Liver (tissue), 9 donors: ENCODE data around the gene JMY. TPM values are rescaled to one million over a fixed set of nuclear protein-coding genes. Genes with fewer than 3 reads are reported as not detected.

Source experiments
- DNase-seq: peaks from one replicate; pipeline ENCODE4 v3.0.0-alpha.2; 2017; ENCODE audit warnings: low spot score
- H3K27ac ChIP-seq, 2 donors: one replicate each; pipeline ENCODE4 v1.7.0; 2013; ENCODE audit warnings: inconsistent platforms in 2 of 2, low read length in 2 of 2, control low read depth in 1 of 2, low read depth in 1 of 2, mild to moderate bottlenecking in 1 of 2
- H3K27me3 ChIP-seq, 4 donors: one replicate each; pipeline versions ENCODE4 v1.6.1 to v1.7.0; 2013; ENCODE audit warnings: low read length in 3 of 4, inconsistent platforms in 1 of 4, mild to moderate bottlenecking in 1 of 4, moderate library complexity in 1 of 4; ENCODE audit not compliant: control insufficient read depth in 4 of 4, insufficient read depth in 4 of 4
- H3K36me3 ChIP-seq, 4 donors: one replicate each; pipeline versions ENCODE4 v1.6.1 to v1.7.0; 2013; ENCODE audit warnings: low read length in 3 of 4, mild to moderate bottlenecking in 3 of 4, low read depth in 1 of 4, moderate library complexity in 1 of 4; ENCODE audit not compliant: control insufficient read depth in 4 of 4, insufficient read depth in 3 of 4
- H3K4me1 ChIP-seq, 4 donors: one replicate each; pipeline versions ENCODE4 v1.6.1 to v1.7.0; 2013; ENCODE audit warnings: low read length in 3 of 4, mild to moderate bottlenecking in 3 of 4, moderate library complexity in 1 of 4; ENCODE audit not compliant: control insufficient read depth in 4 of 4, insufficient read depth in 4 of 4
- H3K4me3 ChIP-seq, 3 donors: one replicate each; pipeline versions ENCODE4 v1.6.1 to v1.7.0; 2013; ENCODE audit warnings: low read length in 3 of 3, control low read depth in 1 of 3, low read depth in 1 of 3, mild to moderate bottlenecking in 1 of 3
- H3K9ac ChIP-seq, 2 donors: one replicate each; pipeline ENCODE4 v1.7.0; 2013; ENCODE audit warnings: low read length in 2 of 2, mild to moderate bottlenecking in 2 of 2, moderate library complexity in 2 of 2, control low read depth in 1 of 2, low read depth in 1 of 2
- H3K9me3 ChIP-seq, 4 donors: one replicate each; pipeline versions ENCODE4 v1.6.1 to v1.7.0; 2013; ENCODE audit warnings: low read length in 3 of 4; ENCODE audit not compliant: control insufficient read depth in 4 of 4
- ATF3 ChIP-seq: IDR thresholded peaks from 2 replicates; pipeline ENCODE4 v1.6.1; 2016; ENCODE audit warnings: antibody characterized with exemption
- CTCF ChIP-seq: fragments of 150-350 bp; IDR thresholded peaks from 2 replicates; pipeline ENCODE4 v1.5.1; 2017; ENCODE audit warnings: improper control_type of control experiment, low read depth, low read length; ENCODE audit not compliant: missing input control
- EGR1 ChIP-seq, 2 donors: IDR thresholded peaks; 2 replicates each; pipeline ENCODE4 v1.6.1; 2016 to 2018; ENCODE audit warnings: antibody characterized with exemption in 2 of 2, low read depth in 2 of 2
- FOXA1 ChIP-seq: IDR thresholded peaks from 2 replicates; pipeline ENCODE4 v1.6.1; 2016; ENCODE audit warnings: antibody characterized with exemption
- FOXA2 ChIP-seq: IDR thresholded peaks from 2 replicates; pipeline ENCODE4 v1.6.1; 2016; ENCODE audit warnings: antibody characterized with exemption
- GABPA ChIP-seq, 2 donors: IDR thresholded peaks in 1 of 2; conservative IDR thresholded peaks in 1 of 2; 2 replicates each; pipeline ENCODE4 v1.6.1; 2016; ENCODE audit warnings: antibody characterized with exemption in 2 of 2, mild to moderate bottlenecking in 1 of 2, moderate library complexity in 1 of 2
- HNF4A ChIP-seq, 2 donors: conservative IDR thresholded peaks; 2 replicates each; pipeline ENCODE4 v1.6.1; 2016; ENCODE audit warnings: antibody characterized with exemption in 2 of 2, mild to moderate bottlenecking in 2 of 2
- HNF4G ChIP-seq: IDR thresholded peaks from 2 replicates; pipeline ENCODE4 v1.6.1; 2016; ENCODE audit warnings: antibody characterized with exemption
- JUND ChIP-seq, 2 donors: IDR thresholded peaks; 2 replicates each; pipeline ENCODE4 v1.6.1; 2016; ENCODE audit warnings: antibody characterized with exemption in 2 of 2
- MAX ChIP-seq: IDR thresholded peaks from 2 replicates; pipeline ENCODE4 v1.6.1; 2016; ENCODE audit warnings: antibody characterized with exemption
- NR2F2 ChIP-seq: IDR thresholded peaks from 2 replicates; pipeline ENCODE4 v1.6.1; 2016; ENCODE audit warnings: antibody characterized with exemption
- RAD21 ChIP-seq, 2 donors: IDR thresholded peaks; 2 replicates each; pipeline ENCODE4 v1.6.1; 2016; ENCODE audit warnings: antibody characterized with exemption in 2 of 2, mild to moderate bottlenecking in 2 of 2
- RXRA ChIP-seq, 2 donors: IDR thresholded peaks; 2 replicates each; pipeline ENCODE4 v1.6.1; 2017 to 2018; ENCODE audit warnings: antibody characterized with exemption in 2 of 2, mild to moderate bottlenecking in 1 of 2
- SP1 ChIP-seq: IDR thresholded peaks from 2 replicates; pipeline ENCODE4 v1.6.1; 2018; ENCODE audit warnings: antibody characterized with exemption, mild to moderate bottlenecking
- TAF1 ChIP-seq: conservative IDR thresholded peaks from 2 replicates; pipeline ENCODE4 v1.6.1; 2016; ENCODE audit warnings: antibody characterized with exemption, mild to moderate bottlenecking
- YY1 ChIP-seq: IDR thresholded peaks from 2 replicates; pipeline ENCODE4 v1.6.1; 2016; ENCODE audit warnings: antibody characterized with exemption, mild to moderate bottlenecking
- WGBS: extraction: QIAGEN DNeasy Blood & Tissue Kit; methylation state at CpG from one replicate; pipeline ENCODE4 v1.1.7; 2013; 5-methylcytosine and 5-hydroxymethylcytosine counted together
- polyA plus RNA-seq, 2 donors: library from polyadenylated mRNA; stranded (reverse) in 1 of 2; unstranded in 1 of 2; fragments of 200-250 nt in 1 of 2; fragments of >200 nt in 1 of 2; fragmentation: Nextera tagmentation in 1 of 2; extraction: Ambion mirVana in 1 of 2; gene quantifications; one replicate each; pipeline versions ENCODE4 v1.2.1 to v1.2.3, GENCODE V29; 2013 to 2015
- total RNA-seq, 2 donors: library from RNA; depleted of rRNA; stranded (reverse); fragments of >200 nt; gene quantifications; one replicate each; pipeline ENCODE4 v1.2.3, GENCODE V29; 2014
- TF ChIP-seq, protein P1 (sequence below): IDR thresholded peaks from 2 replicates; pipeline ENCODE4 v1.6.1; 2016; ENCODE audit warnings: antibody characterized with exemption, mild to moderate bottlenecking
- TF ChIP-seq, protein P2 (sequence below): IDR thresholded peaks from 2 replicates; pipeline ENCODE4 v1.6.1; 2016; ENCODE audit warnings: antibody characterized with exemption
- donor health status: healthy.
- donor health status: healthy.
- donor health status: healthy.
- donor health status: healthy.
- donor health status: healthy.

Gene JMY
- total and polyA plus RNA-seq, 4 donors = 2.4 to 9.7 (median 6.2) TPM

GRCh38 chr5:79346420-79346824 is 110.5 kb downstream of the JMY start (continued):
- TF ChIP-seq, protein P1, sequence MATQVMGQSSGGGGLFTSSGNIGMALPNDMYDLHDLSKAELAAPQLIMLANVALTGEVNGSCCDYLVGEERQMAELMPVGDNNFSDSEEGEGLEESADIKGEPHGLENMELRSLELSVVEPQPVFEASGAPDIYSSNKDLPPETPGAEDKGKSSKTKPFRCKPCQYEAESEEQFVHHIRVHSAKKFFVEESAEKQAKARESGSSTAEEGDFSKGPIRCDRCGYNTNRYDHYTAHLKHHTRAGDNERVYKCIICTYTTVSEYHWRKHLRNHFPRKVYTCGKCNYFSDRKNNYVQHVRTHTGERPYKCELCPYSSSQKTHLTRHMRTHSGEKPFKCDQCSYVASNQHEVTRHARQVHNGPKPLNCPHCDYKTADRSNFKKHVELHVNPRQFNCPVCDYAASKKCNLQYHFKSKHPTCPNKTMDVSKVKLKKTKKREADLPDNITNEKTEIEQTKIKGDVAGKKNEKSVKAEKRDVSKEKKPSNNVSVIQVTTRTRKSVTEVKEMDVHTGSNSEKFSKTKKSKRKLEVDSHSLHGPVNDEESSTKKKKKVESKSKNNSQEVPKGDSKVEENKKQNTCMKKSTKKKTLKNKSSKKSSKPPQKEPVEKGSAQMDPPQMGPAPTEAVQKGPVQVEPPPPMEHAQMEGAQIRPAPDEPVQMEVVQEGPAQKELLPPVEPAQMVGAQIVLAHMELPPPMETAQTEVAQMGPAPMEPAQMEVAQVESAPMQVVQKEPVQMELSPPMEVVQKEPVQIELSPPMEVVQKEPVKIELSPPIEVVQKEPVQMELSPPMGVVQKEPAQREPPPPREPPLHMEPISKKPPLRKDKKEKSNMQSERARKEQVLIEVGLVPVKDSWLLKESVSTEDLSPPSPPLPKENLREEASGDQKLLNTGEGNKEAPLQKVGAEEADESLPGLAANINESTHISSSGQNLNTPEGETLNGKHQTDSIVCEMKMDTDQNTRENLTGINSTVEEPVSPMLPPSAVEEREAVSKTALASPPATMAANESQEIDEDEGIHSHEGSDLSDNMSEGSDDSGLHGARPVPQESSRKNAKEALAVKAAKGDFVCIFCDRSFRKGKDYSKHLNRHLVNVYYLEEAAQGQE = no peak
- TF ChIP-seq FOXA1 (no peak), GABPA (IDR thresholded peaks at IDR 0.05 in 1 of 2, conservative IDR thresholded peaks at IDR 0.05 in 1 of 2) (no peak), FOXA2 (no peak), HNF4A (conservative IDR thresholded peaks at IDR 0.05) (no peak), RXRA (IDR thresholded peaks at IDR 0.05) (no peak), SP1 (no peak), JUND (IDR thresholded peaks at IDR 0.05) (no peak), EGR1 (IDR thresholded peaks at IDR 0.05; ENCODE audit: low read depth in 2 of 2) (no peak), NR2F2 (no peak)

DNA sequence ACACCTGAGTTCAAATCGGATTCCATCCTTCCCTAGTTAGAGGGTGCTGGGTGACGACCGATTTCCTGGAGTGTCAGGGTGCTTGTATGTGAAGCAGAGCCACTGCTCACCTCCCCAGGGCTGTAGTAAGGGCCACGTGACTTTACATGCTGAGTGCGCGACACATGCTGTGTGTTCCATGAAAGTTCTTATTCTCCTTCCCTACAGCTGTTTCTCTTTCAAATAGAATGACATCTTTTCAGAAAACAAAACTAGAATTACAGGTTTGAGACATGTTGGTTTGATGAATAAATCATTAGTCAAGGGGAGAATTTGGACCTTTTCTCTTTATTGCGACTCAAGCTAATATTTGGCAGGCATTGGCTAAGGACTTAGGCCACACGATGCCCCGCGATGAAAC is 113.1 kb downstream of the JMY start:
- no peak for DNase-seq
- no peak overlapping the region for H3K4me3 ChIP-seq
- no peak overlapping the region for H3K9ac ChIP-seq
- WGBS = 92% methylated on average over 10 of the region's 10 CpGs
- no peaks in the 10 kb centered on the region for H3K9me3 ChIP-seq
- no peaks in the 10 kb centered on the region for H3K36me3 ChIP-seq
- no peak overlapping the region for H3K27ac ChIP-seq
- no peaks in the 10 kb centered on the region for H3K4me1 ChIP-seq
- TF ChIP-seq EGR1 (IDR thresholded peaks at IDR 0.05; ENCODE audit: low read depth in 2 of 2) = no peak
- no peak for TF ChIP-seq MAX
- no peak for TF ChIP-seq SP1
- TF ChIP-seq HNF4A (conservative IDR thresholded peaks at IDR 0.05) = no peak
- no peak for TF ChIP-seq JUND (IDR thresholded peaks at IDR 0.05)
- TF ChIP-seq NR2F2 = no peak
- TF ChIP-seq RAD21 (IDR thresholded peaks at IDR 0.05) = no peak
- no peak for TF ChIP-seq TAF1
- TF ChIP-seq FOXA1 = no peak
- no peak for TF ChIP-seq ATF3
- TF ChIP-seq FOXA2 = no peak
- TF ChIP-seq YY1 = no peak
- TF ChIP-seq CTCF = no peak
- no peak for TF ChIP-seq RXRA (IDR thresholded peaks at IDR 0.05)
- no peak for TF ChIP-seq HNF4G
- TF ChIP-seq, protein P2, sequence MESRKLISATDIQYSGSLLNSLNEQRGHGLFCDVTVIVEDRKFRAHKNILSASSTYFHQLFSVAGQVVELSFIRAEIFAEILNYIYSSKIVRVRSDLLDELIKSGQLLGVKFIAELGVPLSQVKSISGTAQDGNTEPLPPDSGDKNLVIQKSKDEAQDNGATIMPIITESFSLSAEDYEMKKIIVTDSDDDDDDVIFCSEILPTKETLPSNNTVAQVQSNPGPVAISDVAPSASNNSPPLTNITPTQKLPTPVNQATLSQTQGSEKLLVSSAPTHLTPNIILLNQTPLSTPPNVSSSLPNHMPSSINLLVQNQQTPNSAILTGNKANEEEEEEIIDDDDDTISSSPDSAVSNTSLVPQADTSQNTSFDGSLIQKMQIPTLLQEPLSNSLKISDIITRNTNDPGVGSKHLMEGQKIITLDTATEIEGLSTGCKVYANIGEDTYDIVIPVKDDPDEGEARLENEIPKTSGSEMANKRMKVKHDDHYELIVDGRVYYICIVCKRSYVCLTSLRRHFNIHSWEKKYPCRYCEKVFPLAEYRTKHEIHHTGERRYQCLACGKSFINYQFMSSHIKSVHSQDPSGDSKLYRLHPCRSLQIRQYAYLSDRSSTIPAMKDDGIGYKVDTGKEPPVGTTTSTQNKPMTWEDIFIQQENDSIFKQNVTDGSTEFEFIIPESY = no peak
- TF ChIP-seq, protein P1 = no peak
- TF ChIP-seq GABPA (IDR thresholded peaks at IDR 0.05 in 1 of 2, conservative IDR thresholded peaks at IDR 0.05 in 1 of 2) = no peak
- no peaks in the 10 kb centered on the region for H3K27me3 ChIP-seq
